ENCODE results near the gene APOL2.

APOL2 gene

DNA sequence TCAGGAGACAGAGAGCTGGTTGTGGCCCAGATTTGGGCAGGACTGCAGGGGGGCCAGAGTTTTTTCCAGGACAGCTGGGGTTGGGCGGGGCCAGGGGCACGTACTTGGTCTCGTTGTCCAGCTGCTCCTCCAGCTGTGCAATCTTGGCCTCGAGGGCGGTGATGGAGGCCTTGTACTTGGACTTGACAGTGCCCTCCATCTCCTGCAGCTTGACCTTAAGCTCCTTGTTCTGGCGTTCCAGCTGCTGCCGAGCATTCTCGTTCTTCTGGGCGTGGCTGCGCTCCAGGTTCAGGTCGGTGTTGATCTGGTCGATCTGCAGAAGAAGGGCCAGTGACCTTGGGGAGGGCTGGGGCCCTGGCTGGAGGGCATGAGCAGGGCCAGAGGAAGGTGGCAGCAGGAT, 45.7 kb upstream of the APOL2 start:
- no peak overlapping the region for H3K4me3 ChIP-seq (ENCODE audit: low read depth, low read length)
- ChIA-PET CTCF (interaction anchor here (0.9 to 16.0 kb wide), 7 partner anchors 9 to 202 kb away, joined by 3 to 202 read pairs (median 6); partner anchors contain the start of gene APOL2), POLR2A (no interaction called here)
- TF ChIP-seq, protein P1, sequence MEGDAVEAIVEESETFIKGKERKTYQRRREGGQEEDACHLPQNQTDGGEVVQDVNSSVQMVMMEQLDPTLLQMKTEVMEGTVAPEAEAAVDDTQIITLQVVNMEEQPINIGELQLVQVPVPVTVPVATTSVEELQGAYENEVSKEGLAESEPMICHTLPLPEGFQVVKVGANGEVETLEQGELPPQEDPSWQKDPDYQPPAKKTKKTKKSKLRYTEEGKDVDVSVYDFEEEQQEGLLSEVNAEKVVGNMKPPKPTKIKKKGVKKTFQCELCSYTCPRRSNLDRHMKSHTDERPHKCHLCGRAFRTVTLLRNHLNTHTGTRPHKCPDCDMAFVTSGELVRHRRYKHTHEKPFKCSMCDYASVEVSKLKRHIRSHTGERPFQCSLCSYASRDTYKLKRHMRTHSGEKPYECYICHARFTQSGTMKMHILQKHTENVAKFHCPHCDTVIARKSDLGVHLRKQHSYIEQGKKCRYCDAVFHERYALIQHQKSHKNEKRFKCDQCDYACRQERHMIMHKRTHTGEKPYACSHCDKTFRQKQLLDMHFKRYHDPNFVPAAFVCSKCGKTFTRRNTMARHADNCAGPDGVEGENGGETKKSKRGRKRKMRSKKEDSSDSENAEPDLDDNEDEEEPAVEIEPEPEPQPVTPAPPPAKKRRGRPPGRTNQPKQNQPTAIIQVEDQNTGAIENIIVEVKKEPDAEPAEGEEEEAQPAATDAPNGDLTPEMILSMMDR (IDR thresholded peaks at IDR 0.05; ENCODE audit: insufficient read depth, low read length, missing control alignments): no peak
- DNase-seq (ENCODE audit: low read depth, low spot score): no peak

GRCh38 chr22:36284171-36284571, 44.8 kb upstream of the APOL2 start:
- no peak for DNase-seq (ENCODE audit: low read depth, low spot score)
- POLR2A ChIA-PET: no interaction called here
- CTCF ChIA-PET: interaction anchor here (0.7 to 16.0 kb wide), 5 partner anchors 8 to 44 kb away, joined by 3 to 202 read pairs (median 4); partner anchors contain the start of gene APOL2
- TF ChIP-seq, protein P1 (IDR thresholded peaks at IDR 0.05; ENCODE audit: insufficient read depth, low read length, missing control alignments): no peak
- no peak overlapping the region for H3K4me3 ChIP-seq (ENCODE audit: low read depth, low read length)

DNA sequence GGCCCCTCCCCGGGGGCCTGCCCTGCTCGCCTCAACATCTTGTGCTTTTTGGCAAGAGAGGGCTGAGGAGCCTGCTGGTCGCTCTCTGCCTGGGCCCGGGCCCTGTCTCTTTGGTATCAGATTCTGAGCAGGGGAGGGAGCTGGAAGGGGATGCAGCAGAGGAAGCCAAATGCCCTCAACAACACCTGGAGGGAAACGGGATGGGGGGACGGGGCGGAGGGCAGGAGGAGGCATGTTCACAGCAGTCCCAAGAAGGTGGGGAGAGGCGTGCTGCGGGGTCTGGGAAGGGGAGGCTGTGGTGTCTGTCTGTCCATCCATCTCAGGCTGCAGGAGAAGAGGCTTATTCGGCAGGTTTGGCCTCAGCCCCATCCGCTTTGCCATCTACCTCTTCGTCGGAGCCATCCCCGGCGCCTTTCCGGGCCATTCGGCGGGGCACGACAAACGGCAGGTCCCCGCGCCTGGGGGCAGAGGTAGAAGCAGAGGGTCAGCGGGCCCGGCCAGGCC, 43.1 kb upstream of the APOL2 start:
- TF ChIP-seq, protein P1 (IDR thresholded peaks at IDR 0.05; ENCODE audit: insufficient read depth, low read length, missing control alignments): no peak
- ChIA-PET POLR2A (interaction anchor here (0.6 to 0.7 kb wide), 2 partner anchors 10 to 11 kb away, joined by 3 to 4 read pairs; no protein-coding TSS in a partner anchor), CTCF (interaction anchor here (1.8 to 16.0 kb wide), 2 partner anchors 19 to 43 kb away, joined by 4 to 202 read pairs; partner anchors contain the start of gene APOL2)
- DNase-seq (ENCODE audit: low read depth, low spot score): no peak
- H3K4me3 ChIP-seq (ENCODE audit: low read depth, low read length): no peak overlapping the region

DNA sequence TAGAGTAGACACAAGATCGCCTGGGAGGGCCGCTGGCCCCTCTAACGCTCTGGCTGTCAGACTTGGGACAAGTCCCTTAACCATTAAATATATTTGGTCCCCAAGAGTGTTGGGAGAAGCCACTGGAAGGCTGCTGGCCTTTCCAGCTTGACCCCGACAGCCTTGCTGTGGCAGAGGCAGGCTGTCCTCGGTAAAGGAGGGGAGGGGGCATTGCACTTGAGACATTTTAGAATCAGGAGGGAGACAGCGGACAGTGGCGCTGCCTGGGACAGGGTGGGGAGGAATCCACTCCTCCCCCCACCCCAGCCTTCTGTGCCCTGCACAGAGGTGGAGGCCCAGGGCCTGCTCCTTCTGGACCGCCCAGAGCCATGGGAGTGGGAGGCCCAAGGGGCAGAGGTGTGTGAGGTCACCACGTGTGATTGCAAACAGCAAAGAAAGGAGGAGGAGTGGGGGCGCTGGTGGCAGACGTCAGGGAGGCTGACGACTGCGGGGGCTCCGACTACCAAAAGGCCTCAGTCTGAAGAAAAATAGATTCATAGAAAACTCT, 42.5 kb upstream of the APOL2 start:
- POLR2A ChIA-PET: no interaction called here
- TF ChIP-seq, protein P1 (IDR thresholded peaks at IDR 0.05; ENCODE audit: insufficient read depth, low read length, missing control alignments): no peak

GRCh38 chr22:36280379-36280778, 41.1 kb upstream of the APOL2 start:
- DNase-seq (ENCODE audit: low read depth, low spot score): no peak
- TF ChIP-seq, protein P1 (IDR thresholded peaks at IDR 0.05; ENCODE audit: insufficient read depth, low read length, missing control alignments): no peak
- no peak overlapping the region for H3K4me3 ChIP-seq (ENCODE audit: low read depth, low read length)
- CTCF ChIA-PET: interaction anchor here (1.0 to 16.0 kb wide), 2 partner anchors 21 to 41 kb away, joined by 3 to 202 read pairs; no protein-coding TSS in a partner anchor
- POLR2A ChIA-PET: no interaction called here

More for the DNA sequence above, 42.5 kb upstream of the APOL2 start:
- CTCF ChIA-PET: interaction anchor here (1.1 to 16.0 kb wide), 3 partner anchors 20 to 137 kb away, joined by 3 to 202 read pairs (median 5); no protein-coding TSS in a partner anchor
- no peak for DNase-seq (ENCODE audit: low read depth, low spot score)
- no peak overlapping the region for H3K4me3 ChIP-seq (ENCODE audit: low read depth, low read length)

DNA sequence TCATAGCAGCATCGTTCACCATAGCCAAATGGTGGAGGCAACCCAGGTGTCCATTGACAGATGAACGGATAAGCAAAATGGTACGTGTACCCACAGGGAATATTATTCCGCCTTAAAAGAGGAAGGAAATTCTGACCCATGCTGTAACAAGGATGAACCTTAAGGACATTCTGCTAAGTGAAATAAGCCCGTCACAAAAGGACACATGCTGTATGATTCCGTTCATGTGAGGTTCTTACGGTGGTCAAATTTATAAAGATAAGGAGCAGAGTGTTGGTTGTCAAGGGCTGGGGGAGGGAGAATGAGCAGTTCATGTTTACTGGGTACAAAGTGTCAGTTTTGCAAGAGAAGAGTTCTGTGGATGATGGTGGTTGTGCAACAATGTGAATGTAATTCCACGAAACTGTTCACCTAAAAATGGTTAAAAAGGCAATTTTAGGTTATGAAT, 39.9 kb upstream of the APOL2 start:
- POLR2A ChIA-PET: no interaction called here

More for the DNA sequence above, 39.9 kb upstream of the APOL2 start:
- no peak for DNase-seq (ENCODE audit: low read depth, low spot score)
- H3K4me3 ChIP-seq (ENCODE audit: low read depth, low read length): no peak overlapping the region
- TF ChIP-seq, protein P1 (IDR thresholded peaks at IDR 0.05; ENCODE audit: insufficient read depth, low read length, missing control alignments): no peak
- CTCF ChIA-PET: interaction anchor here (1.2 to 16.0 kb wide), 5 partner anchors 8 to 84 kb away, joined by 4 to 202 read pairs (median 24); no protein-coding TSS in a partner anchor

All from AG04449 (cell line).